Immature natural killer cell (primary cell): Measurements from ENCODE around the gene SFMBT1. TPM values are rescaled to one million over a fixed set of nuclear protein-coding genes. Genes with fewer than 3 reads are reported as not detected.
"Not testable (repeated sequence)": the region's sequence is repeated elsewhere in the genome, so short reads cannot be mapped to it uniquely, and the experiment has no call there.

Source experiments
- DNase-seq, 3 donors: peaks; one replicate each; pipeline ENCODE4 v3.0.0; 2022; ENCODE audit warnings: mixed read lengths in 1 of 3
- H3K27ac Mint-ChIP-seq, 6 donors: one replicate each; pipeline ENCODE4 v1.8.0; 2020; ENCODE audit warnings: mixed read lengths in 6 of 6, mild to moderate bottlenecking in 5 of 6, inconsistent platforms in 4 of 6, moderate library complexity in 3 of 6
- H3K27me3 Mint-ChIP-seq, 3 donors: one replicate each; pipeline ENCODE4 v1.8.0; 2020 to 2021; ENCODE audit warnings: low read depth in 3 of 3, mild to moderate bottlenecking in 3 of 3, mixed read lengths in 3 of 3, moderate library complexity in 3 of 3, inconsistent platforms in 1 of 3
- H3K36me3 Mint-ChIP-seq, 3 donors: one replicate each; pipeline ENCODE4 v1.8.0; 2020; ENCODE audit warnings: mixed read lengths in 3 of 3, inconsistent platforms in 2 of 3, mild to moderate bottlenecking in 2 of 3
- H3K4me1 Mint-ChIP-seq, 2 donors: one replicate each; pipeline ENCODE4 v1.8.0; 2020; ENCODE audit warnings: inconsistent platforms in 2 of 2, mild to moderate bottlenecking in 2 of 2, mixed read lengths in 2 of 2, moderate library complexity in 1 of 2
- H3K4me3 Mint-ChIP-seq, 5 donors: one replicate each; pipeline ENCODE4 v1.8.0; 2020; ENCODE audit warnings: mild to moderate bottlenecking in 5 of 5, mixed read lengths in 5 of 5, inconsistent platforms in 3 of 5, moderate library complexity in 3 of 5
- H3K9me3 Mint-ChIP-seq, 6 donors: one replicate each; pipeline ENCODE4 v1.8.0; 2020; ENCODE audit warnings: mild to moderate bottlenecking in 6 of 6, mixed read lengths in 6 of 6, inconsistent platforms in 4 of 6, moderate library complexity in 3 of 6
- polyA plus RNA-seq, 3 donors: library from polyadenylated mRNA; unstranded; fragments of 300-500 nt; fragmentation: Illumina TruSeq; gene quantifications; one replicate each; pipeline ENCODE4 v1.2.3, GENCODE V29; 2021

SFMBT1 gene
- polyA plus RNA-seq, 3 donors from 2014 or later, result 6.6 to 12.9 (median 12.3) TPM

- Mint-ChIP-seq H3K9me3 (no peaks in the 10 kb centered on the region), H3K27me3 (peaks cover 6 to 8% (median 7%) of the 10 kb centered on the region in 3 donors), H3K4me1 (peaks cover 24 to 45% of the 10 kb centered on the region in 2 donors), H3K27ac (no peak overlapping the region), H3K36me3 (no peaks in the 10 kb centered on the region), H3K4me3 (no peak overlapping the region)
- DNase-seq, result no peak
Observed at GRCh38 chr3:53040351-53040820, 5.5 kb downstream of the SFMBT1 start.

- Mint-ChIP-seq H3K36me3 (no peaks in the 10 kb centered on the region), H3K4me1 (peaks cover 23 to 48% of the 10 kb centered on the region in 2 donors), H3K27ac (no peak overlapping the region), H3K27me3 (peaks cover under 1 to 3% (median 1%) of the 10 kb centered on the region in 3 donors), H3K4me3 (no peak overlapping the region), H3K9me3 (no peaks in the 10 kb centered on the region)
- no peak for DNase-seq
Observed at GRCh38 chr3:53039376-53039752, 6.5 kb downstream of the SFMBT1 start.

GRCh38 chr3:53038679-53039375 is 7.0 kb downstream of the SFMBT1 start:
- peaks cover 19 to 42% of the 10 kb centered on the region in 2 donors for H3K4me1 Mint-ChIP-seq
- H3K9me3 Mint-ChIP-seq, result no peaks in the 10 kb centered on the region
- peaks cover 0 to 2% (median 1%) of the 10 kb centered on the region in 3 donors for H3K27me3 Mint-ChIP-seq
- no peak overlapping the region for H3K4me3 Mint-ChIP-seq
- H3K36me3 Mint-ChIP-seq, result no peaks in the 10 kb centered on the region
- DNase-seq, result no peak
- H3K27ac Mint-ChIP-seq, result no peak overlapping the region

- H3K4me3 Mint-ChIP-seq, result no peak overlapping the region
- DNase-seq, result no peak
- peaks cover 22 to 43% of the 10 kb centered on the region in 2 donors for H3K4me1 Mint-ChIP-seq
- H3K27ac Mint-ChIP-seq, result peak overlapping the region in 5 of 6 donors; percentile 5 to 79 (median 60)
- no peaks in the 10 kb centered on the region for H3K36me3 Mint-ChIP-seq
- H3K9me3 Mint-ChIP-seq, result no peaks in the 10 kb centered on the region
- H3K27me3 Mint-ChIP-seq, result peaks cover 1 to 2% (median 2%) of the 10 kb centered on the region in 3 donors
Observed at GRCh38 chr3:53035825-53036619, 9.9 kb downstream of the SFMBT1 start.

- H3K27me3 Mint-ChIP-seq, H3K36me3 Mint-ChIP-seq, H3K9me3 Mint-ChIP-seq, DNase-seq: not testable (repeated sequence)
- Mint-ChIP-seq H3K4me3 (peak overlapping the region in 1 of 5 donors; percentile 21), H3K4me1 (peaks cover 27 to 47% of the 10 kb centered on the region in 2 donors), H3K27ac (peak overlapping the region in 1 of 6 donors; percentile 11)
Observed at GRCh38 chr3:53035018-53035417, 10.9 kb downstream of the SFMBT1 start.

GRCh38 chr3:53034411-53034810 is 11.5 kb downstream of the SFMBT1 start:
- not testable (repeated sequence) for H3K36me3 Mint-ChIP-seq, H3K9me3 Mint-ChIP-seq, DNase-seq, H3K27me3 Mint-ChIP-seq, H3K4me3 Mint-ChIP-seq, H3K27ac Mint-ChIP-seq
- peaks cover 27 to 50% of the 10 kb centered on the region in 2 donors for H3K4me1 Mint-ChIP-seq

GRCh38 chr3:53032609-53033008 is 13.3 kb downstream of the SFMBT1 start:
- Mint-ChIP-seq H3K27ac (peak overlapping the region in 2 of 6 donors; percentile 13 to 30), H3K27me3 (peaks cover 0 to 2% (median 0%) of the 10 kb centered on the region in 3 donors), H3K9me3 (no peaks in the 10 kb centered on the region), H3K4me1 (peaks cover 26 to 44% of the 10 kb centered on the region in 2 donors), H3K4me3 (no peak overlapping the region), H3K36me3 (no peaks in the 10 kb centered on the region)
- DNase-seq, result no peak

- Mint-ChIP-seq H3K27me3 (peaks cover 0 to 2% (median 1%) of the 10 kb centered on the region in 3 donors), H3K27ac (peak overlapping the region in 4 of 6 donors; percentile 18 to 20 (median 18)), H3K36me3 (no peaks in the 10 kb centered on the region), H3K4me1 (peaks cover 19 to 34% of the 10 kb centered on the region in 2 donors), H3K4me3 (peak overlapping the region in 2 of 5 donors; percentile 28 to 44), H3K9me3 (no peaks in the 10 kb centered on the region)
- no peak for DNase-seq
Observed at GRCh38 chr3:53030619-53031449, 15.0 kb downstream of the SFMBT1 start.

GRCh38 chr3:53028641-53029040 is 17.2 kb downstream of the SFMBT1 start:
- DNase-seq, result no peak
- no peak overlapping the region for H3K27ac Mint-ChIP-seq
- H3K4me1 Mint-ChIP-seq, result peaks cover 12 to 23% of the 10 kb centered on the region in 2 donors
- H3K27me3 Mint-ChIP-seq, result peaks cover 0 to 2% (median 1%) of the 10 kb centered on the region in 3 donors
- H3K4me3 Mint-ChIP-seq, result no peak overlapping the region
- no peaks in the 10 kb centered on the region for H3K9me3 Mint-ChIP-seq
- H3K36me3 Mint-ChIP-seq, result no peaks in the 10 kb centered on the region

- peaks cover 22 to 36% of the 10 kb centered on the region in 2 donors for H3K4me1 Mint-ChIP-seq
- peak overlapping the region in 1 of 6 donors; percentile 15 for H3K27ac Mint-ChIP-seq
- H3K36me3 Mint-ChIP-seq, result no peaks in the 10 kb centered on the region
- DNase-seq, result no peak
- H3K4me3 Mint-ChIP-seq, result no peak overlapping the region
- peaks cover 0 to 2% (median 1%) of the 10 kb centered on the region in 3 donors for H3K27me3 Mint-ChIP-seq
- no peaks in the 10 kb centered on the region for H3K9me3 Mint-ChIP-seq
Observed at GRCh38 chr3:53027254-53027844, 18.5 kb downstream of the SFMBT1 start.

- H3K4me3 Mint-ChIP-seq, result no peak overlapping the region
- DNase-seq, result no peak
- H3K36me3 Mint-ChIP-seq, result no peaks in the 10 kb centered on the region
- no peak overlapping the region for H3K27ac Mint-ChIP-seq
- H3K9me3 Mint-ChIP-seq, result no peaks in the 10 kb centered on the region
- peaks cover 0 to 1% (median 0%) of the 10 kb centered on the region in 3 donors for H3K27me3 Mint-ChIP-seq
- H3K4me1 Mint-ChIP-seq, result peaks cover 22 to 35% of the 10 kb centered on the region in 2 donors
Observed at GRCh38 chr3:53026382-53027162, 19.3 kb downstream of the SFMBT1 start.

- peaks cover 14 to 21% of the 10 kb centered on the region in 2 donors for H3K4me1 Mint-ChIP-seq
- H3K9me3 Mint-ChIP-seq, result no peaks in the 10 kb centered on the region
- H3K4me3 Mint-ChIP-seq, result no peak overlapping the region
- no peaks in the 10 kb centered on the region for H3K36me3 Mint-ChIP-seq
- DNase-seq, result no peak
- peaks cover 0 to 1% (median 0%) of the 10 kb centered on the region in 3 donors for H3K27me3 Mint-ChIP-seq
- no peak overlapping the region for H3K27ac Mint-ChIP-seq
Observed at GRCh38 chr3:53024315-53024714, 21.6 kb downstream of the SFMBT1 start.
